ENCODE measurements around the gene TRMT6.

Gene TRMT6

DNA sequence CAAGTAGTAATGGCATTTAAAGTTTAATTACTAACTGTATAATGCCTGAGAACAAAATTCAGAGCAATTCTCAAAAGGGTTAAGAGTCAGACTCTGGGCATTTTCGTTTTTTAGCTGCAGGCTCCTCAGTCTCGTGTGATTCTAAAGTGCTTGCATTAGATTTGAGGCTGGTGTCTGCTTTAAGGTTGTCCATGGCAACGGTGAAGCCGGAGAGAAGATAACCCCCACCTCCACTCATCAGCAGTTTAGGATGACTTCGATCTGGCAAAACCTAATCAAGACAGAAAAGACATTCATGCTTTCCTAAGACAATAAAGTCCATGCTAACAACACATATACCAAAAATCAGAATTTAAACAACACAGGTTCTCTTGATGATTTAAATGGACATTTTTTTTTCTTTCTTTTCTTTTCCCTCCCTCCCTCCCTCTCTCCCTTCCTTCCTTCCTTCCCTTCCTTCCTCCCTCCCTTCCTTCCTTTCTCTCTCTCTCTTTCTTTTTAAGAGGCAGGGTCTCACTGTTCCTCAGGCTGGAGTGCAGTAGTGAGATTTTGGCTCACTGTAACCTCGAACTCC, 11.8 kb downstream of the TRMT6 start:
- Histone ChIP-seq H3K27me3 (ENCODE audit: control insufficient read depth, insufficient read depth, low read length) (no peaks in the 10 kb centered on the region), H3K9ac (ENCODE audit: low read length) (no peak overlapping the region), H3K36me3 (ENCODE audit: control insufficient read depth, insufficient read depth, low read length) (no peaks in the 10 kb centered on the region), H3K9me3 (ENCODE audit: control insufficient read depth, low read length) (no peaks in the 10 kb centered on the region), H3K4me1 (ENCODE audit: control insufficient read depth, insufficient read depth, low read length) (no peaks in the 10 kb centered on the region), H3K4me3 (ENCODE audit: low read length) (no peak overlapping the region)

- Histone ChIP-seq H3K27me3 (ENCODE audit: control insufficient read depth, insufficient read depth, low read length) (no peaks in the 10 kb centered on the region), H3K9me3 (ENCODE audit: control insufficient read depth, low read length) (no peaks in the 10 kb centered on the region), H3K4me3 (ENCODE audit: low read length) (no peak overlapping the region), H3K9ac (ENCODE audit: low read length) (no peak overlapping the region), H3K4me1 (ENCODE audit: control insufficient read depth, insufficient read depth, low read length) (no peaks in the 10 kb centered on the region), H3K36me3 (ENCODE audit: control insufficient read depth, insufficient read depth, low read length) (no peaks in the 10 kb centered on the region)
Measured at GRCh38 chr20:5936238-5936637, 14.1 kb downstream of the TRMT6 start.

DNA sequence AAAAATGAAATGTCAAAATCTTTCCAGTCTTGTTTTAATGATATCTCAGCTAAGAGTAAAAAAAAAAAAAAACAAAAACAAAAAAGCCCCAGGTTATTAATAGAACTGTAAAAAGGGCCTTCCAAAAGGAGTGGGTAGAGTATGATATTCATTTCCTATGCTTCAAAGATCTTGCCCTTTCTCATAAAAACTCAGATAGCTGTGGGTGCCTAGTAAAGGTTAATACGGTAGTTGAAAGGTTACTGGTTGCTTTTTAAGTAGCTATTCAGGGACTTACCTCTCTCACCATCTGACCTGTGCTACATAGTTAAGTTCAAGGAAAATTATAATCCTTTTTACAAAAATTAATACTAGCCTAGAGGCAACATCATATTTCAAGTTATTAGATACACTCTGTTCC, 14.9 kb downstream of the TRMT6 start:
- Histone ChIP-seq H3K4me3 (ENCODE audit: low read length) (no peak overlapping the region), H3K4me1 (ENCODE audit: control insufficient read depth, insufficient read depth, low read length) (no peaks in the 10 kb centered on the region), H3K27me3 (ENCODE audit: control insufficient read depth, insufficient read depth, low read length) (no peaks in the 10 kb centered on the region), H3K9me3 (ENCODE audit: control insufficient read depth, low read length) (no peaks in the 10 kb centered on the region), H3K36me3 (ENCODE audit: control insufficient read depth, insufficient read depth, low read length) (no peaks in the 10 kb centered on the region), H3K9ac (ENCODE audit: low read length) (no peak overlapping the region)

DNA sequence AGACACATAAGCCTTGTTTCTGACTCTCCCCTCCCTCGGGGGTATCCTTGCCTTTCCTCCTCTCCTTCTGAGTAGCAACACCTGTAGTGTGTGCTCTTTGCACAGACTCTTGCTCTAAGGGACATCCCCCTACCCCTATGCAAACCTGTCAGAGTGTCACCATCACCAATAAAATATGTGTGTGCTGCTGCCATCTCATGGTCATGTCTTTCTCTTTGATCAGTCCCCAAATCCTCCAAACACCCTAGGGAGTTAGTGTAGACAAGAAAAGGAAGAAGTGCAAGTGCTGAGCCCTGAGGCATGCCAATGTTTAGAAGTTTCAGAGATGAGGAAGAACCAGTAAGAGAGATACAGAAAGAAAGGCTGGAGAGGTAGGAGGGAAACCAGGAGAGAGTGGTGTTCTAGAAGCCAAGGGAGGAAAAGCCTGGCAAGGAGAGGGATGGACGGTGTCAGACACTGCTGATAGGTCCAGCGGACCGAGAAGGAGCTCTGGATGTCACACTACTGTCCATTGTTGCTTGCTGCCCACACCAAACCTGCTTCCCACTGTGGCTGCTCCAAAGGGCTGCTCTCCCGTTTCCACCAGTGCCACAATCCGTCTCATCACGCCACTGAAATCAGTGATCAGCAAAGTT, 16.4 kb downstream of the TRMT6 start:
- H3K4me1 ChIP-seq (ENCODE audit: control insufficient read depth, insufficient read depth, low read length): no peaks in the 10 kb centered on the region

DNA sequence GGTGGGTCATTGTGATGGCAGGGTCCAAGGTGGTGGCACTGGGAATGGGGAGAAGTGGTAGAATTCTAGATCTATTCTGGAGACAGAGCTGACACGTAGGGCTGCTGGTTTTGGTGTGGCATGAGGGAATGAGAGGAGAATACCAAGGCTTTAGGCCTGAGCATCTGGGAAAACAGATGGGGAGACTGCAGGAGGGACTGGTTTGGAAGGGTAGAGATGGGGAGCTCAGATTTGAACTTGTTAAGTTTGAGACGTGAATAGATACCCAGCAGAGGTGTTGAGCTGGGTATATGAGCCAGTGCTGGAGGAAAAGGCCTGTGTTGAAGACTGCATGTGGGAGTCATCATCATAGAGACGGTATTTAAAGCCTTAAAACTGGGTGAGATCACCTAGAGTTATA, 17.5 kb downstream of the TRMT6 start:
- H3K27me3 ChIP-seq (ENCODE audit: control insufficient read depth, insufficient read depth, low read length): no peaks in the 10 kb centered on the region
- H3K9ac ChIP-seq (ENCODE audit: low read length): no peak overlapping the region
- no peak overlapping the region for H3K4me3 ChIP-seq (ENCODE audit: low read length)
- H3K36me3 ChIP-seq (ENCODE audit: control insufficient read depth, insufficient read depth, low read length): no peaks in the 10 kb centered on the region
- no peaks in the 10 kb centered on the region for H3K4me1 ChIP-seq (ENCODE audit: control insufficient read depth, insufficient read depth, low read length)
- no peaks in the 10 kb centered on the region for H3K9me3 ChIP-seq (ENCODE audit: control insufficient read depth, low read length)

More for the DNA sequence above, 16.4 kb downstream of the TRMT6 start:
- Histone ChIP-seq H3K27me3 (ENCODE audit: control insufficient read depth, insufficient read depth, low read length) (no peaks in the 10 kb centered on the region), H3K36me3 (ENCODE audit: control insufficient read depth, insufficient read depth, low read length) (no peaks in the 10 kb centered on the region), H3K9ac (ENCODE audit: low read length) (no peak overlapping the region), H3K4me3 (ENCODE audit: low read length) (no peak overlapping the region), H3K9me3 (ENCODE audit: control insufficient read depth, low read length) (no peaks in the 10 kb centered on the region)

- Histone ChIP-seq H3K4me3 (ENCODE audit: low read length) (no peak overlapping the region), H3K27me3 (ENCODE audit: control insufficient read depth, insufficient read depth, low read length) (no peaks in the 10 kb centered on the region), H3K36me3 (ENCODE audit: control insufficient read depth, insufficient read depth, low read length) (no peaks in the 10 kb centered on the region), H3K9ac (ENCODE audit: low read length) (no peak overlapping the region), H3K4me1 (ENCODE audit: control insufficient read depth, insufficient read depth, low read length) (no peaks in the 10 kb centered on the region), H3K9me3 (ENCODE audit: control insufficient read depth, low read length) (no peaks in the 10 kb centered on the region)
Measured at GRCh38 chr20:5931411-5931810, 18.9 kb downstream of the TRMT6 start.

DNA sequence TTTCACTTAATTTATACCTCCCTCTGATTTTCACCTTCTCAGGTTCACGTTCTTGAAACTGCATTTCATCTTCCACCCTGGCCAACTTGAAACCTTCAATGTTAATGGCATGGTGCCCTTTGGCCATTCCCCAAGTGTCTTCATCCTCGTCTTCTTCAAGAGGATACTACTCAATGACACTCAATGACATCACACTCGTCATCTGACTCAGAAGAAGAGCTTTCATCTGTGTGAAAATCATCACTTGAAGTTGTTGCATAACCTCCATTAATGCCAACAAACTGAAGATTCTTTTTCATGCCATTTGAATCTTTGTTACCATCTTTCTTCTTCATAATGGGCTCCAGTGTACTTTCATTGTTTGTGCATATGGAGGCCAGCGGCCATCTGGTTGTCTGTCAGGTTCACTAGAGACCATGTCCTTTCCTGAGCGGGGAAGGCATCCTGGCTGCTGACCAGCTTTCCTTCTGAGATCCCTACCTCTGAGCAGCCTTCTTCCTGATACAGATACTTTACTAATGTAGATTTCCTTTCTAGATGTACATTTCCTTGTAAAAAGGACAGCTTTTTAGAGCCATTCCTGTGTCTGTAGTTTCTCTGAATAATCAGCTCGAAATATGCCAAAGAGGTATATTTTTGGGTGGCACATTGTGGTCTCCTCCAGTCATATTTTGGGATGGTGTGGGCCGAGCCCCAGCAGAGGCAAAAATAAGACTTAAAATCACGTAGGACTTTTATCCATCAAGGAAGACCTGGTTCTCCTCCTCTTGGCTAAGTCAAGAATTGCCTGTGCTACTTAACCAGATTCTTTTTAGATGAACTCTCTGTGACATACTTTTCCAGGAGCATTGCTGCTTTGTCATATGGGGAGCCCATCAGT, 21.3 kb downstream of the TRMT6 start:
- Histone ChIP-seq H3K9me3 (ENCODE audit: control insufficient read depth, low read length) (no peaks in the 10 kb centered on the region), H3K36me3 (ENCODE audit: control insufficient read depth, insufficient read depth, low read length) (no peaks in the 10 kb centered on the region), H3K9ac (ENCODE audit: low read length) (no peak overlapping the region), H3K4me3 (ENCODE audit: low read length) (no peak overlapping the region), H3K27me3 (ENCODE audit: control insufficient read depth, insufficient read depth, low read length) (no peaks in the 10 kb centered on the region), H3K4me1 (ENCODE audit: control insufficient read depth, insufficient read depth, low read length) (no peaks in the 10 kb centered on the region)

DNA sequence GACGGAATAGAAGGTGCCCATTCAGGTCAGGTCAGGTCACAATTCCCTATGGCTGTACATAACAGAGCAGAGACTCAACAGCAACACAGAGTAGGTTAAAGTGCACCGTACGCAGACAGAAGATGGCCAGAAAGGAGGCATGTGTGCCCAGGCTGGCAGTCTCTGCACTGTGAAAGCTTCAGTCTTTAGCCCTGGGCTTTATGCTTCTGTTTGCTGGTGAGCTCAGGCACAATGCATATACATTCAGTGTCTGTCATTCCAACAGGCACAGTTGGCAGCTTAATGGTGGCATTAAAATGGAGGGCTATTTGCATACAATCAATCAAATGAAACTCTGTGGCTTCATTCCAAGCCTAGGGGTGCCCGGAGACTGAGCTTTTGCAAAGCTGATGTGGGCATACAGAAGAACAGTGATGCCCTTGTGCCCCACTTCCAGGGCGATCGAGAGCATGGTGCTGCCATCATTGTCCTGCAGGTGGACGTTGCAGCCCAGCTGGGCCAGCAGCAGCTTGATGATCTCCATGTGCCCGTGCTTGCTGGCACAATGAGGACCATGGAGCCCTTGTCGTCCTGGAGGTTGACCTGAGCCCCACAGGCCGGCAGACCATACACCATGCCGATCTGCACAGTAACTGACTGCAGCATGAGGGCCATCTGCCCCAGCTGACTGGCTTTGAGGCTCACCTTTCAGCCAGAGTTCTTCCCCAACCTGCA, 22.4 kb downstream of the TRMT6 start:
- H3K9me3 ChIP-seq (ENCODE audit: control insufficient read depth, low read length): no peaks in the 10 kb centered on the region
- no peak overlapping the region for H3K9ac ChIP-seq (ENCODE audit: low read length)
- no peaks in the 10 kb centered on the region for H3K27me3 ChIP-seq (ENCODE audit: control insufficient read depth, insufficient read depth, low read length)
- H3K4me3 ChIP-seq (ENCODE audit: low read length): no peak overlapping the region
- no peaks in the 10 kb centered on the region for H3K4me1 ChIP-seq (ENCODE audit: control insufficient read depth, insufficient read depth, low read length)
- H3K36me3 ChIP-seq (ENCODE audit: control insufficient read depth, insufficient read depth, low read length): no peaks in the 10 kb centered on the region

DNA sequence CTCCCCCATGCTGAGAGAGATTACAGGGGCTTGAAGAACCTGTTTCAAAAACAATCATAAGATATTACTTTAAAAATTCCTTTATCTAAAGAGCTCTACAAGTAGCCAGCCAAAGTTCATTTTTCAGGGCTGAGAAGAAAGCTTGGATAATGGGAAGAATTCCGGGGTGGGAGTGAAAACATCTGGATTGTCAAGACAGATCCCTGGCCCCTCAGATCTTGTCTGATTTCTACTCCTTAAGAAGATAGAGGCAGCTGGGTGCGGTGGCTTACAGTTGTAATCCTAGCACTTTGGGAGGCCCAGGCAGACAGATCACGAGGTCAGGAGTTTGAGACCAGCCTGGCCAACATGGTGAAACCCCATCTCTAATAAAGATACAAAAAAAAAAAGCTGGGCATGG, 24.8 kb downstream of the TRMT6 start:
- H3K4me3 ChIP-seq (ENCODE audit: low read length): no peak overlapping the region
- no peak overlapping the region for H3K9ac ChIP-seq (ENCODE audit: low read length)
- H3K27me3 ChIP-seq (ENCODE audit: control insufficient read depth, insufficient read depth, low read length): no peaks in the 10 kb centered on the region
- H3K36me3 ChIP-seq (ENCODE audit: control insufficient read depth, insufficient read depth, low read length): no peaks in the 10 kb centered on the region
- no peaks in the 10 kb centered on the region for H3K4me1 ChIP-seq (ENCODE audit: control insufficient read depth, insufficient read depth, low read length)
- H3K9me3 ChIP-seq (ENCODE audit: control insufficient read depth, low read length): no peaks in the 10 kb centered on the region

DNA sequence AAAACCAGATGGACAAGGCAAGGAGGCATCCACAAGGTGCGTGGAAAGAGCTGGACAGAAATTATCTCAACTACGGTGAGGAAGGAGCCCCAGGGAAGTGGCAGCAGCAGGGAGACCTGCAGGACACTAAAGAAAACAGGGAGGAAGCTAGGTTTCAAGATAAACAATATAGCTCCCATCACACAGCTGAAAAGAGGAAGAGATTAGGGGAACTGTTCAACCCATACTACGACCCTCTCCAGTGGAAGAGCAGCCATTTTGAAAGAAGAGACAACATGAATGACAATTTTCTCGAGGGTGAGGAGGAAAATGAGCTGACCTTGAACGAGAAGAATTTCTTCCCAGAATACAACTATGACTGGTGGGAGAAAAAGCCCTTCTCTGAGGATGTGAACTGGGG, 26.8 kb downstream of the TRMT6 start:
- H3K4me3 ChIP-seq (ENCODE audit: low read length): no peak overlapping the region
- no peaks in the 10 kb centered on the region for H3K4me1 ChIP-seq (ENCODE audit: control insufficient read depth, insufficient read depth, low read length)
- no peak overlapping the region for H3K9ac ChIP-seq (ENCODE audit: low read length)
- H3K27me3 ChIP-seq (ENCODE audit: control insufficient read depth, insufficient read depth, low read length): no peaks in the 10 kb centered on the region
- H3K36me3 ChIP-seq (ENCODE audit: control insufficient read depth, insufficient read depth, low read length): no peaks in the 10 kb centered on the region
- H3K9me3 ChIP-seq (ENCODE audit: control insufficient read depth, low read length): no peaks in the 10 kb centered on the region

- no peak overlapping the region for H3K9ac ChIP-seq (ENCODE audit: low read length)
- no peaks in the 10 kb centered on the region for H3K27me3 ChIP-seq (ENCODE audit: control insufficient read depth, insufficient read depth, low read length)
- no peak overlapping the region for H3K4me3 ChIP-seq (ENCODE audit: low read length)
- no peaks in the 10 kb centered on the region for H3K36me3 ChIP-seq (ENCODE audit: control insufficient read depth, insufficient read depth, low read length)
- H3K9me3 ChIP-seq (ENCODE audit: control insufficient read depth, low read length): no peaks in the 10 kb centered on the region
- H3K4me1 ChIP-seq (ENCODE audit: control insufficient read depth, insufficient read depth, low read length): no peaks in the 10 kb centered on the region
Measured at GRCh38 chr20:5920581-5920980, 29.8 kb downstream of the TRMT6 start.

Data from mucosa of stomach (tissue), 1 donor.